ENCODE data around the gene ZNF516.
"Not testable (repeated sequence)": the region's sequence is repeated elsewhere in the genome, so short reads cannot be mapped to it uniquely, and the experiment has no call there.

The ZNF516 gene

GRCh38 chr18:76495006-76495370 lies at the start of gene ZNF516:
TSS of gene ZNF516 (minus strand) at chr18:76495242. CDS start at chr18:76443054, 52,188 bp downstream.
- in situ Hi-C loops (cut with HindIII; ENCODE audit: low sequenced_read_pairs) = no loop called here
- no peak for DNase-seq (ENCODE audit: low read depth, low spot score)
- peak within 1 kb of the TSS; percentile 76 for H3K4me3 ChIP-seq (ENCODE audit: low read depth, low read length)
- no peak for TF ChIP-seq CTCF (IDR thresholded peaks at IDR 0.05; ENCODE audit: low read depth, low read length)

- in situ Hi-C loops (cut with HindIII; ENCODE audit: low sequenced_read_pairs) = no loop called here
- no peak for DNase-seq (ENCODE audit: low read depth, low spot score)
- no peak overlapping the region for H3K4me3 ChIP-seq (ENCODE audit: low read depth, low read length)
- no peak for TF ChIP-seq CTCF (IDR thresholded peaks at IDR 0.05; ENCODE audit: low read depth, low read length)
Observed at GRCh38 chr18:76538846-76539245, 43.8 kb upstream of the ZNF516 start.

GRCh38 chr18:76537621-76538020 lies 42.6 kb upstream of the ZNF516 start:
- H3K4me3 ChIP-seq (ENCODE audit: low read depth, low read length) = no peak overlapping the region
- no peak for TF ChIP-seq CTCF (IDR thresholded peaks at IDR 0.05; ENCODE audit: low read depth, low read length)
- no peak for DNase-seq (ENCODE audit: low read depth, low spot score)
- in situ Hi-C loops (cut with HindIII; ENCODE audit: low sequenced_read_pairs) = no loop called here

- in situ Hi-C loops (cut with HindIII; ENCODE audit: low sequenced_read_pairs); H3K4me3 ChIP-seq (ENCODE audit: low read depth, low read length); DNase-seq (ENCODE audit: low read depth, low spot score): not testable (repeated sequence)
Observed at GRCh38 chr18:76536593-76536992, 41.6 kb upstream of the ZNF516 start.

GRCh38 chr18:76532875-76533274 lies 37.8 kb upstream of the ZNF516 start:
- no peak for TF ChIP-seq CTCF (IDR thresholded peaks at IDR 0.05; ENCODE audit: low read depth, low read length)
- H3K4me3 ChIP-seq (ENCODE audit: low read depth, low read length) = no peak overlapping the region
- in situ Hi-C loops (cut with HindIII; ENCODE audit: low sequenced_read_pairs) = no loop called here
- DNase-seq (ENCODE audit: low read depth, low spot score) = no peak

- no peak overlapping the region for H3K4me3 ChIP-seq (ENCODE audit: low read depth, low read length)
- no peak for TF ChIP-seq CTCF (IDR thresholded peaks at IDR 0.05; ENCODE audit: low read depth, low read length)
- no peak for DNase-seq (ENCODE audit: low read depth, low spot score)
- in situ Hi-C loops (cut with HindIII; ENCODE audit: low sequenced_read_pairs) = no loop called here
Observed at GRCh38 chr18:76530846-76531245, 35.8 kb upstream of the ZNF516 start.

GRCh38 chr18:76530391-76530790 lies 35.3 kb upstream of the ZNF516 start:
- no peak overlapping the region for H3K4me3 ChIP-seq (ENCODE audit: low read depth, low read length)
- DNase-seq (ENCODE audit: low read depth, low spot score) = no peak
- in situ Hi-C loops (cut with HindIII; ENCODE audit: low sequenced_read_pairs) = no loop called here
- no peak for TF ChIP-seq CTCF (IDR thresholded peaks at IDR 0.05; ENCODE audit: low read depth, low read length)
